Caki2 (cell line): ENCODE results near the gene ZNF717. TPM values are rescaled to one million over a fixed set of nuclear protein-coding genes. Genes with fewer than 3 reads are reported as not detected.
"Not testable (repeated sequence)": the region's sequence is repeated elsewhere in the genome, so short reads cannot be mapped to it uniquely, and the experiment has no call there.

Experiments used
- DNase-seq: peaks from one replicate; pipeline ENCODE4 v3.0.0-alpha.2; 2015; ENCODE audit warnings: low read depth
- in situ Hi-C: cut with HindIII; loops from 2 replicates; pipeline ENCODE4 v1.10.0; 2016; ENCODE audit warnings: low sequenced_read_pairs, low pct_unique_long_range_greater_than_20kb, mixed read lengths
- total RNA-seq: library from RNA; depleted of rRNA; stranded (reverse); fragments of >200 nt; shearing (Covaris generic); gene quantifications from 2 replicates; pipeline ENCODE4 v1.2.3, GENCODE V29; 2014; ENCODE audit warnings: low replicate concordance; rRNA removed

ZNF717 gene
- 14.2 and 16.8 TPM in 2 replicates for total RNA-seq

GRCh38 chr3:75785081-75785755 is at the start of gene ZNF717:
TSS of gene ZNF717 (minus strand) at chr3:75785549. CDS start at chr3:75783362, 2,187 bp downstream.
- in situ Hi-C loops: not testable (repeated sequence)
- DNase-seq: peak; percentile 79

GRCh38 chr3:75831076-75831475 is 45.7 kb upstream of the ZNF717 start:
- DNase-seq, in situ Hi-C loops: not testable (repeated sequence)

- in situ Hi-C loops: not testable (repeated sequence)
- peak; percentile 6 for DNase-seq
Observed at GRCh38 chr3:75818019-75818418, 32.7 kb upstream of the ZNF717 start.

GRCh38 chr3:75816287-75817180 is 31.2 kb upstream of the ZNF717 start:
- DNase-seq, in situ Hi-C loops: not testable (repeated sequence)

- DNase-seq: no peak
- in situ Hi-C loops: no loop called here
Observed at GRCh38 chr3:75814797-75815196, 29.4 kb upstream of the ZNF717 start.

GRCh38 chr3:75782506-75782905 is 2.8 kb downstream of the ZNF717 start:
- in situ Hi-C loops: no loop called here
- DNase-seq: no peak

- in situ Hi-C loops: no loop called here
- DNase-seq: no peak
Observed at GRCh38 chr3:75781079-75781745, 4.1 kb downstream of the ZNF717 start.

- in situ Hi-C loops, DNase-seq: not testable (repeated sequence)
Observed at GRCh38 chr3:75777742-75778141, 7.6 kb downstream of the ZNF717 start.

- DNase-seq, in situ Hi-C loops: not testable (repeated sequence)
Observed at GRCh38 chr3:75771631-75772030, 13.7 kb downstream of the ZNF717 start.

- DNase-seq: no peak
- in situ Hi-C loops: no loop called here
Observed at GRCh38 chr3:75768303-75769017, 16.9 kb downstream of the ZNF717 start.

GRCh38 chr3:75737831-75738493 is 47.4 kb downstream of the ZNF717 start:
- in situ Hi-C loops: no loop called here
- DNase-seq: peak; percentile 52

GRCh38 chr3:75727985-75728384 is 57.4 kb downstream of the ZNF717 start:
- no peak for DNase-seq
- in situ Hi-C loops: no loop called here

GRCh38 chr3:75692061-75692460 is 93.3 kb downstream of the ZNF717 start:
- DNase-seq: no peak
- in situ Hi-C loops: no loop called here

GRCh38 chr3:75687323-75687722 is 98.0 kb downstream of the ZNF717 start:
- DNase-seq: no peak

More at GRCh38 chr3:75687323-75687722, 98.0 kb downstream of the ZNF717 start:
- in situ Hi-C loops: no loop called here
